ENCODE measurements around the gene TMEM266.

The TMEM266 gene

GRCh38 chr15:76057332-76058000 lies 2.3 kb upstream of the TMEM266 start:
- TF ChIP-seq MYC (IDR thresholded peaks at IDR 0.05; ENCODE audit: low read depth, low read length) (no peak), CTCF (IDR thresholded peaks at IDR 0.05; ENCODE audit: low read depth, low read length) (peak; percentile 78), POLR2A (IDR thresholded peaks at IDR 0.05; ENCODE audit: extremely low read depth, insufficient read length) (no peak)
- DNase-seq (ENCODE audit: low read depth): peak; percentile 78
- H3K4me3 ChIP-seq (ENCODE audit: low read depth, low read length): peak overlapping the region; percentile 32

- DNase-seq (ENCODE audit: low read depth): peak; percentile 75
- TF ChIP-seq MAX (IDR thresholded peaks at IDR 0.05; ENCODE audit: low read depth, low read length): peak; percentile 43; the same call in 1 of the 2 replicates
- no peak for TF ChIP-seq POLR2A (IDR thresholded peaks at IDR 0.05; ENCODE audit: extremely low read depth, insufficient read length)
- TF ChIP-seq CTCF (IDR thresholded peaks at IDR 0.05; ENCODE audit: low read depth, low read length): peak; percentile 33
- H3K4me3 ChIP-seq (ENCODE audit: low read depth, low read length): peak overlapping the region; percentile 66
Observed at GRCh38 chr15:76058714-76059319, 968 bp upstream of the TMEM266 start.

- no peak for TF ChIP-seq MAX (IDR thresholded peaks at IDR 0.05; ENCODE audit: low read depth, low read length)
- no peak for TF ChIP-seq MYC (IDR thresholded peaks at IDR 0.05; ENCODE audit: low read depth, low read length)
- no peak for TF ChIP-seq POLR2A (IDR thresholded peaks at IDR 0.05; ENCODE audit: extremely low read depth, insufficient read length)
- TF ChIP-seq CTCF (IDR thresholded peaks at IDR 0.05; ENCODE audit: low read depth, low read length): no peak
- H3K4me3 ChIP-seq (ENCODE audit: low read depth, low read length): peak overlapping the region; percentile 55
- peak; percentile 51 for DNase-seq (ENCODE audit: low read depth)
Observed at GRCh38 chr15:76060118-76060989, 569 bp downstream of the TMEM266 start.

GRCh38 chr15:76061700-76062099 lies 1.9 kb downstream of the TMEM266 start:
- TF ChIP-seq MAX (IDR thresholded peaks at IDR 0.05; ENCODE audit: low read depth, low read length): no peak
- no peak for TF ChIP-seq MYC (IDR thresholded peaks at IDR 0.05; ENCODE audit: low read depth, low read length)
- no peak for TF ChIP-seq CTCF (IDR thresholded peaks at IDR 0.05; ENCODE audit: low read depth, low read length)
- no peak for TF ChIP-seq POLR2A (IDR thresholded peaks at IDR 0.05; ENCODE audit: extremely low read depth, insufficient read length)
- no peak overlapping the region for H3K4me3 ChIP-seq (ENCODE audit: low read depth, low read length)
- DNase-seq (ENCODE audit: low read depth): no peak

GRCh38 chr15:76062286-76062685 lies 2.5 kb downstream of the TMEM266 start:
- no peak for TF ChIP-seq MYC (IDR thresholded peaks at IDR 0.05; ENCODE audit: low read depth, low read length)
- H3K4me3 ChIP-seq (ENCODE audit: low read depth, low read length): no peak overlapping the region
- no peak for DNase-seq (ENCODE audit: low read depth)

GRCh38 chr15:76064375-76064774 lies 4.6 kb downstream of the TMEM266 start:
- DNase-seq (ENCODE audit: low read depth): no peak
- no peak for TF ChIP-seq MYC (IDR thresholded peaks at IDR 0.05; ENCODE audit: low read depth, low read length)
- no peak for TF ChIP-seq CTCF (IDR thresholded peaks at IDR 0.05; ENCODE audit: low read depth, low read length)
- TF ChIP-seq MAX (IDR thresholded peaks at IDR 0.05; ENCODE audit: low read depth, low read length): no peak
- no peak for TF ChIP-seq POLR2A (IDR thresholded peaks at IDR 0.05; ENCODE audit: extremely low read depth, insufficient read length)
- no peak overlapping the region for H3K4me3 ChIP-seq (ENCODE audit: low read depth, low read length)
